Measurements from ENCODE around the gene IER3. TPM values are rescaled to one million over a fixed set of nuclear protein-coding genes. Genes with fewer than 3 reads are reported as not detected.

Gene IER3
- total and polyA plus RNA-seq, 2 of the 13 experiments (the other 11 are each of a cell fraction or from before 2014, with no cell fraction given) = 51.1 to 131 TPM

DNA sequence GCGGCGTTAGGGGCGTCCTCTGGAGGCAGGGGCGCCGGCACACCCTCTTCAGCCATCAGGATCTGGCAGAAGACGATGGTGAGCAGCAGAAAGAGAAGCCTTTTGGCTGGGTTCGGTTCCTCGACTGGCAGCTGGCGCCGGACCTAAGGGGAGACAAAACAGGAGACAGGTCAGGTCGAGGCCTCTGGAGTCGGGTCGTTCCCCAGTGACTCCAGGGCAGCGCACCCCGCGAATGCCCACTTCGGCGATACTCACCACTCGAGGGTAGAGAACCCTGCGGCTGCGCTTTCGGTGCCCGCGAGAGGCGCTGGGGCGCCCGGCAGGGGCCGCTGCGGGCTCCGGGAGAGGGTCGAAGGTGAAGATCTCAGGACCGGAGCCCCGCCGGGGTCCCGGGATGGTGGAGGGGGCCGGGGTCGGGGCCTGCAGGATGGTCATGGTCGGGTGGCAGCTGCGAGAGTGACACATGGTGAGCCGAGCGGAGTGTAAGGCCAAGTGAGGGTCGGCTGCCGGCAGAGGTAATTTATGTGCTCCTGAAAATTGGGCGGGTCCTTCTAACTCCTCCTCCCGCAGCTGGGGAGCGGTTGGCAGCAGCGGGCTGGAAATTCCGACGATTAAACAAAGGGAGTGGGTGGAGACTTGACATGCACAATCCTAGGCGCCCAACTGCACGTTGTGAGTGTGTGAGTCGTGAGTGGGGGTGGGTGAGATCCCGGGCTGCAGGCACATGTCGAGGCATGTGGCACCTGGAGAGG is at the start of gene IER3 (continued):
- TF ChIP-seq, protein P1, sequence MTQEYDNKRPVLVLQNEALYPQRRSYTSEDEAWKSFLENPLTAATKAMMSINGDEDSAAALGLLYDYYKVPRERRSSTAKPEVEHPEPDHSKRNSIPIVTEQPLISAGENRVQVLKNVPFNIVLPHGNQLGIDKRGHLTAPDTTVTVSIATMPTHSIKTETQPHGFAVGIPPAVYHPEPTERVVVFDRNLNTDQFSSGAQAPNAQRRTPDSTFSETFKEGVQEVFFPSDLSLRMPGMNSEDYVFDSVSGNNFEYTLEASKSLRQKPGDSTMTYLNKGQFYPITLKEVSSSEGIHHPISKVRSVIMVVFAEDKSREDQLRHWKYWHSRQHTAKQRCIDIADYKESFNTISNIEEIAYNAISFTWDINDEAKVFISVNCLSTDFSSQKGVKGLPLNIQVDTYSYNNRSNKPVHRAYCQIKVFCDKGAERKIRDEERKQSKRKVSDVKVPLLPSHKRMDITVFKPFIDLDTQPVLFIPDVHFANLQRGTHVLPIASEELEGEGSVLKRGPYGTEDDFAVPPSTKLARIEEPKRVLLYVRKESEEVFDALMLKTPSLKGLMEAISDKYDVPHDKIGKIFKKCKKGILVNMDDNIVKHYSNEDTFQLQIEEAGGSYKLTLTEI (CRISPR knock-in tag; conservative IDR thresholded peaks at IDR 0.05) = no peak
- TF ChIP-seq, protein P2, sequence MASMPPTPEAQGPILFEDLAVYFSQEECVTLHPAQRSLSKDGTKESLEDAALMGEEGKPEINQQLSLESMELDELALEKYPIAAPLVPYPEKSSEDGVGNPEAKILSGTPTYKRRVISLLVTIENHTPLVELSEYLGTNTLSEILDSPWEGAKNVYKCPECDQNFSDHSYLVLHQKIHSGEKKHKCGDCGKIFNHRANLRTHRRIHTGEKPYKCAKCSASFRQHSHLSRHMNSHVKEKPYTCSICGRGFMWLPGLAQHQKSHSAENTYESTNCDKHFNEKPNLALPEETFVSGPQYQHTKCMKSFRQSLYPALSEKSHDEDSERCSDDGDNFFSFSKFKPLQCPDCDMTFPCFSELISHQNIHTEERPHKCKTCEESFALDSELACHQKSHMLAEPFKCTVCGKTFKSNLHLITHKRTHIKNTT (CRISPR knock-in tag; IDR thresholded peaks at IDR 0.05) = no peak
- TF ChIP-seq ONECUT2 (CRISPR knock-in tag; IDR thresholded peaks at IDR 0.05) (no peak), HIVEP1 (CRISPR knock-in tag; IDR thresholded peaks at IDR 0.05) (peak; percentile 81), ZNF224 (CRISPR knock-in tag; IDR thresholded peaks at IDR 0.05) (no peak), HHEX (CRISPR knock-in tag; IDR thresholded peaks at IDR 0.05) (no peak), PHF21A (CRISPR knock-in tag; IDR thresholded peaks at IDR 0.05) (0 out of 2 replicates have a peak, but pooled peaks have one; percentile 24), ZNF724P (CRISPR knock-in tag; IDR thresholded peaks at IDR 0.05; ENCODE audit: borderline replicate concordance) (no peak), ZBTB7A (CRISPR knock-in tag; IDR thresholded peaks at IDR 0.05) (peak; percentile 67; the same call in 1 of the 2 replicates), ATF1 (CRISPR knock-in tag; IDR thresholded peaks at IDR 0.05) (no peak), RBAK (CRISPR knock-in tag; IDR thresholded peaks at IDR 0.05) (no peak), NFIC (IDR thresholded peaks at IDR 0.05; ENCODE audit: low read length) (peak; percentile 16; the same call in 1 of the 2 replicates), SMC3 (IDR thresholded peaks at IDR 0.05; ENCODE audit: low read length) (peak; percentile 13; the same call in 1 of the 2 replicates), CHD2 (IDR thresholded peaks at IDR 0.05; ENCODE audit: low read depth, low read length) (peak; percentile 23; the same call in 1 of the 2 replicates), NFRKB (IDR thresholded peaks at IDR 0.05) (no peak)
- TF ChIP-seq, protein P3, sequence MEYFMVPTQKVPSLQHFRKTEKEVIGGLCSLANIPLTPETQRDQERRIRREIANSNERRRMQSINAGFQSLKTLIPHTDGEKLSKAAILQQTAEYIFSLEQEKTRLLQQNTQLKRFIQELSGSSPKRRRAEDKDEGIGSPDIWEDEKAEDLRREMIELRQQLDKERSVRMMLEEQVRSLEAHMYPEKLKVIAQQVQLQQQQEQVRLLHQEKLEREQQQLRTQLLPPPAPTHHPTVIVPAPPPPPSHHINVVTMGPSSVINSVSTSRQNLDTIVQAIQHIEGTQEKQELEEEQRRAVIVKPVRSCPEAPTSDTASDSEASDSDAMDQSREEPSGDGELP (IDR thresholded peaks at IDR 0.05; ENCODE audit: borderline replicate concordance, low read depth) = peak; percentile 92
- TF ChIP-seq, protein P4, sequence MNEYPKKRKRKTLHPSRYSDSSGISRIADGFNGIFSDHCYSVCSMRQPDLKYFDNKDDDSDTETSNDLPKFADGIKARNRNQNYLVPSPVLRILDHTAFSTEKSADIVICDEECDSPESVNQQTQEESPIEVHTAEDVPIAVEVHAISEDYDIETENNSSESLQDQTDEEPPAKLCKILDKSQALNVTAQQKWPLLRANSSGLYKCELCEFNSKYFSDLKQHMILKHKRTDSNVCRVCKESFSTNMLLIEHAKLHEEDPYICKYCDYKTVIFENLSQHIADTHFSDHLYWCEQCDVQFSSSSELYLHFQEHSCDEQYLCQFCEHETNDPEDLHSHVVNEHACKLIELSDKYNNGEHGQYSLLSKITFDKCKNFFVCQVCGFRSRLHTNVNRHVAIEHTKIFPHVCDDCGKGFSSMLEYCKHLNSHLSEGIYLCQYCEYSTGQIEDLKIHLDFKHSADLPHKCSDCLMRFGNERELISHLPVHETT (CRISPR knock-in tag; conservative IDR thresholded peaks at IDR 0.05) = peak; percentile 65; the same call in 1 of the 2 replicates
- TF ChIP-seq, protein P5, sequence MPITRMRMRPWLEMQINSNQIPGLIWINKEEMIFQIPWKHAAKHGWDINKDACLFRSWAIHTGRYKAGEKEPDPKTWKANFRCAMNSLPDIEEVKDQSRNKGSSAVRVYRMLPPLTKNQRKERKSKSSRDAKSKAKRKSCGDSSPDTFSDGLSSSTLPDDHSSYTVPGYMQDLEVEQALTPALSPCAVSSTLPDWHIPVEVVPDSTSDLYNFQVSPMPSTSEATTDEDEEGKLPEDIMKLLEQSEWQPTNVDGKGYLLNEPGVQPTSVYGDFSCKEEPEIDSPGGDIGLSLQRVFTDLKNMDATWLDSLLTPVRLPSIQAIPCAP (CRISPR knock-in tag; IDR thresholded peaks at IDR 0.05; ENCODE audit: low read depth) = peak; percentile 21; the same call in 1 of the 2 replicates
- TF ChIP-seq, protein P6, sequence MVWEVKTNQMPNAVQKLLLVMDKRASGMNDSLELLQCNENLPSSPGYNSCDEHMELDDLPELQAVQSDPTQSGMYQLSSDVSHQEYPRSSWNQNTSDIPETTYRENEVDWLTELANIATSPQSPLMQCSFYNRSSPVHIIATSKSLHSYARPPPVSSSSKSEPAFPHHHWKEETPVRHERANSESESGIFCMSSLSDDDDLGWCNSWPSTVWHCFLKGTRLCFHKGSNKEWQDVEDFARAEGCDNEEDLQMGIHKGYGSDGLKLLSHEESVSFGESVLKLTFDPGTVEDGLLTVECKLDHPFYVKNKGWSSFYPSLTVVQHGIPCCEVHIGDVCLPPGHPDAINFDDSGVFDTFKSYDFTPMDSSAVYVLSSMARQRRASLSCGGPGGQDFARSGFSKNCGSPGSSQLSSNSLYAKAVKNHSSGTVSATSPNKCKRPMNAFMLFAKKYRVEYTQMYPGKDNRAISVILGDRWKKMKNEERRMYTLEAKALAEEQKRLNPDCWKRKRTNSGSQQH (CRISPR knock-in tag; IDR thresholded peaks at IDR 0.05; ENCODE audit: low read depth) = peak; percentile 78
- TF ChIP-seq, protein P7, sequence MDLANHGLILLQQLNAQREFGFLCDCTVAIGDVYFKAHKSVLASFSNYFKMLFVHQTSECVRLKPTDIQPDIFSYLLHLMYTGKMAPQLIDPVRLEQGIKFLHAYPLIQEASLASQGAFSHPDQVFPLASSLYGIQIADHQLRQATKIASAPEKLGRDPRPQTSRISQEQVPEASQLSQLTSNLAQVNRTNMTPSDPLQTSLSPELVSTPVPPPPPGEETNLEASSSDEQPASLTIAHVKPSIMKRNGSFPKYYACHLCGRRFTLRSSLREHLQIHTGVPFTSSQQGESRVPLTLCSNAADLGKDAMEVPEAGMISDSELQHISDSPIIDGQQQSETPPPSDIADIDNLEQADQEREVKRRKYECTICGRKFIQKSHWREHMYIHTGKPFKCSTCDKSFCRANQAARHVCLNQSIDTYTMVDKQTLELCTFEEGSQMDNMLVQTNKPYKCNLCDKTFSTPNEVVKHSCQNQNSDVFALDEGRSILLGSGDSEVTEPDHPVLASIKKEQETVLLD (CRISPR knock-in tag; IDR thresholded peaks at IDR 0.05; ENCODE audit: low read depth) = peak; percentile 56; the same call in 1 of the 2 replicates
